ENCODE results near the gene CACNA1C. TPM values are rescaled to one million over a fixed set of nuclear protein-coding genes. Genes with fewer than 3 reads are reported as not detected.

CACNA1C gene
- total and polyA plus RNA-seq, 2 donors (not counting 1 experiment from before 2014, with no cell fraction given) = 7.6 to 11.4 TPM

DNA sequence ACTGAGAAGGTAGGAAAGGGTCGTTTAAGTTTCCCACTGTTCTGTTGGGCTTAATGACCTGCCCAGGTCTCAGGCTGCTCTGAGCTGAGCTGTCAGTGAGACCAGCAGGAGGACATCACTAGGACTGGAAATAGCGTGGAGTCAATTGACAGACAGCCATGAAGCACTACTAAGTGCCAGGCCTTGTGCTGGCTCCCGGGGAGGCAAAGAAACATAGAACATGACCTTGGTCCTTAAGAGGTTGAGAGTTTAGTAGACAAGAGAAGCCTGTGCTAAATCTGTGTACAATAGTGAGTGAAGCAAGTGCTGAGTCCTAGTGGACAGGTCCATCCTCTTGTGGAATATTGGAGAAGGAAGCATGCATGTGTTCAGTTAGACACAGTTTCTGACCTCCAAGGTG lies 239.2 kb downstream of the CACNA1C start:
- Histone ChIP-seq H3K9ac (ENCODE audit: insufficient read depth, low read length) (no peak overlapping the region), H3K4me3 (replicated peaks in 1 of 4; ENCODE audit: control extremely low read depth in 1 of 4, insufficient read depth in 1 of 4, low read depth in 3 of 4, low read length in 4 of 4) (no peak overlapping the region), H3K27ac (ENCODE audit: insufficient read depth, low read length) (no peak overlapping the region), H3K9me3 (ENCODE audit: control insufficient read depth, insufficient read depth, low read depth, low read length) (no peaks in the 10 kb centered on the region), H2AFZ (ENCODE audit: low read length) (no peak overlapping the region), H3K4me2 (ENCODE audit: extremely low read depth, insufficient read depth, low read length) (no peak overlapping the region), H3K79me2 (ENCODE audit: control insufficient read depth, insufficient read depth, low read length) (no peaks in the 10 kb centered on the region), H4K20me1 (ENCODE audit: control insufficient read depth, extremely low read depth, insufficient read depth, low read length) (no peaks in the 10 kb centered on the region), H3K36me3 (ENCODE audit: control insufficient read depth, insufficient read depth, low read length) (no peaks in the 10 kb centered on the region), H3K27me3 (ENCODE audit: control insufficient read depth, insufficient read depth, low read length) (no peaks in the 10 kb centered on the region), H3K4me1 (ENCODE audit: control insufficient read depth, extremely low read depth, insufficient read depth, low read length) (peaks cover 32% of the 10 kb centered on the region)
- no peak for DNase-seq (ENCODE audit: low read depth in 2 of 2)
- no peak for TF ChIP-seq EZH2 (IDR thresholded peaks at IDR 0.05; ENCODE audit: low read length, missing control alignments)
- TF ChIP-seq, protein P1, sequence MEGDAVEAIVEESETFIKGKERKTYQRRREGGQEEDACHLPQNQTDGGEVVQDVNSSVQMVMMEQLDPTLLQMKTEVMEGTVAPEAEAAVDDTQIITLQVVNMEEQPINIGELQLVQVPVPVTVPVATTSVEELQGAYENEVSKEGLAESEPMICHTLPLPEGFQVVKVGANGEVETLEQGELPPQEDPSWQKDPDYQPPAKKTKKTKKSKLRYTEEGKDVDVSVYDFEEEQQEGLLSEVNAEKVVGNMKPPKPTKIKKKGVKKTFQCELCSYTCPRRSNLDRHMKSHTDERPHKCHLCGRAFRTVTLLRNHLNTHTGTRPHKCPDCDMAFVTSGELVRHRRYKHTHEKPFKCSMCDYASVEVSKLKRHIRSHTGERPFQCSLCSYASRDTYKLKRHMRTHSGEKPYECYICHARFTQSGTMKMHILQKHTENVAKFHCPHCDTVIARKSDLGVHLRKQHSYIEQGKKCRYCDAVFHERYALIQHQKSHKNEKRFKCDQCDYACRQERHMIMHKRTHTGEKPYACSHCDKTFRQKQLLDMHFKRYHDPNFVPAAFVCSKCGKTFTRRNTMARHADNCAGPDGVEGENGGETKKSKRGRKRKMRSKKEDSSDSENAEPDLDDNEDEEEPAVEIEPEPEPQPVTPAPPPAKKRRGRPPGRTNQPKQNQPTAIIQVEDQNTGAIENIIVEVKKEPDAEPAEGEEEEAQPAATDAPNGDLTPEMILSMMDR (conservative IDR thresholded peaks at IDR 0.05 in 1 of 2, IDR thresholded peaks at IDR 0.05 in 1 of 2; ENCODE audit: low read depth in 1 of 2, low read length in 2 of 2) = no peak

DNA sequence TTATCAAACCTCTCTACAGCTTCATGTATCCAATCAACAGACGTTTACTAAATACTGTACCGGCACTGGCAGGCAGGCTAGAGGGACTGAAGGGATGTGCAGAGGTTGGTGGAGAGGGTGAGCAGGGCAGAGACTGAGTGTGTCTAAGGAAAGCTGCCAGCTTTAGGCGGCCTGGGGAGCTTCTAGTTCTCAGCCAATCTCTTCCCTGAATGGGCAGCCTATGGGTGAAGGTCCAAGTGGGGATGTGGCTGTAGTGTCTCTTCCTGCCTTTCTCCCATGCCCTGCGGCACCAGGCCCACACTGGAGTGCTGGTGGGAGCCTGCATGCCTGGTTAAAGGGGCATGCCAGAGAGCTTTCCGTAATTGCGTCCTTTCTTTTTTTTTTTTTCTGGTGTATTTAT lies 239.8 kb downstream of the CACNA1C start:
- no peak overlapping the region for H3K9ac ChIP-seq (ENCODE audit: insufficient read depth, low read length)
- H3K4me3 ChIP-seq (replicated peaks in 1 of 4; ENCODE audit: control extremely low read depth in 1 of 4, insufficient read depth in 1 of 4, low read depth in 3 of 4, low read length in 4 of 4) = no peak overlapping the region
- H3K9me3 ChIP-seq (ENCODE audit: control insufficient read depth, insufficient read depth, low read depth, low read length) = no peaks in the 10 kb centered on the region
- H3K27me3 ChIP-seq (ENCODE audit: control insufficient read depth, insufficient read depth, low read length) = no peaks in the 10 kb centered on the region
- DNase-seq (ENCODE audit: low read depth in 2 of 2) = no peak
- peaks cover 26% of the 10 kb centered on the region for H3K4me1 ChIP-seq (ENCODE audit: control insufficient read depth, extremely low read depth, insufficient read depth, low read length)
- no peak overlapping the region for H3K27ac ChIP-seq (ENCODE audit: insufficient read depth, low read length)
- H4K20me1 ChIP-seq (ENCODE audit: control insufficient read depth, extremely low read depth, insufficient read depth, low read length) = no peaks in the 10 kb centered on the region
- H3K36me3 ChIP-seq (ENCODE audit: control insufficient read depth, insufficient read depth, low read length) = no peaks in the 10 kb centered on the region
- H2AFZ ChIP-seq (ENCODE audit: low read length) = no peak overlapping the region
- no peak overlapping the region for H3K4me2 ChIP-seq (ENCODE audit: extremely low read depth, insufficient read depth, low read length)
- TF ChIP-seq, protein P1 (conservative IDR thresholded peaks at IDR 0.05 in 1 of 2, IDR thresholded peaks at IDR 0.05 in 1 of 2; ENCODE audit: low read depth in 1 of 2, low read length in 2 of 2) = no peak
- no peak for TF ChIP-seq EZH2 (IDR thresholded peaks at IDR 0.05; ENCODE audit: low read length, missing control alignments)
- no peaks in the 10 kb centered on the region for H3K79me2 ChIP-seq (ENCODE audit: control insufficient read depth, insufficient read depth, low read length)

DNA sequence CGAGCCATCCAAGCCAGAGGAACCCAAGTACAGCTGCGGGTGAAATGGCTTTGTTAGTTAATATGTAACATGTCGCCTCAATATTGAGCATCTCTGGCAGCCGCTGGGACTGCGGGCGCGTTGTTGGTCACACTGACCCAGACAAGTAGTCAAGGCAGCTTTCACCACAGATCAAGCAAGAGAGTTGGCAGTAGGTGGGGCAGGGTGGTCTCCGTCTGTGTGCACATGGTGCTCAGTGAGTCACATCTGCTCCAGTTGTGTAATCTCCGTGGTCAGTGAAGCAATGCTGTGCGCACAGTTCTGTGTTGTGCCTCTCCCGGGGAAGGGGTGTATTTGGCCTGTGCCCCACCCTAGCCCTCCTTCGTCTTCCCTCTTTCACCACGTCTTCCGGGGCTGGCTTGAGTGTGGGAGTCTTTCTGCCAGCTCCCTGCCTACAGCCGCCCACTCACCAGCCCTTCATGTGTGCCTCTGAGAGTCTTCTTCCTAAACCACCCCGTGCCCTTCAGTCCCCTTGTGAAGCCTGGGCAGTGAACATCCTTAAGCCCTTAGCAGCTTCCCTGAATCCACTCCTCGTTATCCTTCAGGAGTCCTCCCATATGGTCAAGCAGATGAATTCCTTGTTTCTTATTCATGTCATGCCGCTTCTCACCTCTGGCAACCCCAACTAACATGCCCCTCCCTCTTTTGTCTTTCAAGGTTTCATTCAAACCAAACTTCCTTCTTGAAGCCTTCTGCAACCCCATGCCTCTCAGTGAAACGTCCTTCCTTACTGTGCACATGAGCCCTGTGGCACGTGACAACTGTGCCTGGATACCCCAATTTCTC lies 242.1 kb downstream of the CACNA1C start:
- peak overlapping the region; percentile 0 for H3K4me2 ChIP-seq (ENCODE audit: extremely low read depth, insufficient read depth, low read length)
- H3K4me3 ChIP-seq (replicated peaks in 1 of 4; ENCODE audit: control extremely low read depth in 1 of 4, insufficient read depth in 1 of 4, low read depth in 3 of 4, low read length in 4 of 4) = no peak overlapping the region
- TF ChIP-seq, protein P1 (conservative IDR thresholded peaks at IDR 0.05 in 1 of 2, IDR thresholded peaks at IDR 0.05 in 1 of 2; ENCODE audit: low read depth in 1 of 2, low read length in 2 of 2) = no peak
- no peak for TF ChIP-seq EZH2 (IDR thresholded peaks at IDR 0.05; ENCODE audit: low read length, missing control alignments)
- no peak overlapping the region for H2AFZ ChIP-seq (ENCODE audit: low read length)
- H3K4me1 ChIP-seq (ENCODE audit: control insufficient read depth, extremely low read depth, insufficient read depth, low read length) = peaks cover 16% of the 10 kb centered on the region
- no peaks in the 10 kb centered on the region for H3K79me2 ChIP-seq (ENCODE audit: control insufficient read depth, insufficient read depth, low read length)
- no peaks in the 10 kb centered on the region for H3K27me3 ChIP-seq (ENCODE audit: control insufficient read depth, insufficient read depth, low read length)
- DNase-seq (ENCODE audit: low read depth in 2 of 2) = peak; percentile 57 to 93
- H4K20me1 ChIP-seq (ENCODE audit: control insufficient read depth, extremely low read depth, insufficient read depth, low read length) = no peaks in the 10 kb centered on the region
- H3K27ac ChIP-seq (ENCODE audit: insufficient read depth, low read length) = no peak overlapping the region
- H3K9ac ChIP-seq (ENCODE audit: insufficient read depth, low read length) = no peak overlapping the region
- no peaks in the 10 kb centered on the region for H3K36me3 ChIP-seq (ENCODE audit: control insufficient read depth, insufficient read depth, low read length)
- H3K9me3 ChIP-seq (ENCODE audit: control insufficient read depth, insufficient read depth, low read depth, low read length) = no peaks in the 10 kb centered on the region
